ENCODE data around the gene GNAQ. TPM values are rescaled to one million over a fixed set of nuclear protein-coding genes. Genes with fewer than 3 reads are reported as not detected.
A peak's percentile ranks its signal among the peaks of the same experiment; 100 is the strongest.

GNAQ gene
- polyA plus RNA-seq, 1 of the 3 experiments (the other 2 are of a cell fraction): 20.9 TPM

DNA sequence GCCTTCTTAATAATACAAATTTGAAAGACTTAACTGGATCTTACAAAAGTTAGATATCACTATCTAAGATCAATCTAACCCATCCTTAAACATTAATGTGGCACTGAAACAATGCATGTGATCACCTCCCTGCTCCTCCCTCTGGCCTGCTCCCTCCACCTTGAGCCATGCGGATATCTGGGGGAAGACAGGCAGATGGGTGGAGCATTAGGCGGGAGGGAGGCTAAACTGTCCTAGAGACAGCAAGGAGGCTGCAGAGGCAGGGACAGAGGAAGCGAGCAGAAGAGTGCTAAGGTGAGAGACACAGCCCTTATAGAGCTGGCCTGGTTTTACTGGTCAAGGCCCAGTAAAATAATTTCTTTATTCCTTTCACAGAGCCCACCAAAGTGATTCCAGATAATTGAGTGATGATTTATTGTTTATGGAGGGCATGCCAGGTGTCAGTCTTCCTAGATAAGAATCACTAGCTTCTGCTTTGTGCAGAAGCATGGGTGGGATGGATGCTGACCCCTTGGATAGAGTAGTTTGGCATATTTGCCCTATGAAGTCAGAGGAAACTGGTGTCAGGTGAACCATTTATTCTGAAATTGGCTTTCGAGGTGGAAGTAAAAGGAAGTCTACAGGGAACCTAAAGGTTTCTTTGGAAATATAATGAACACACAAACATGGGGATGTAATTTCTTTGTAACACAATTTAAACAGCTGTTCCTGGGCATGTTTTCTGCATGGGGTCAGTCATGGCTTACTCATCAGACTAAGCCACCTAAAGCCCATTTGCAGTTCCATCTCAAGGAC, 188.3 kb downstream of the GNAQ start:
- ChIA-PET CTCF (interaction anchor here (0.8 to 3.1 kb wide), 5 partner anchors 9 to 409 kb away, joined by 3 to 14 read pairs (median 8); no protein-coding TSS in a partner anchor), POLR2A (no interaction called here)
- no peaks in the 10 kb centered on the region for H3K9me3 ChIP-seq
- H3K36me3 ChIP-seq (replicated peaks in 1 of 2; ENCODE audit: control insufficient read depth in 1 of 2, insufficient read depth in 2 of 2, low read length in 1 of 2): no peaks in the 10 kb centered on the region
- no peaks in the 10 kb centered on the region for H3K9me2 ChIP-seq
- H3K4me2 ChIP-seq: no peak overlapping the region
- peaks cover 59% of the 10 kb centered on the region; the same call in 1 of the 2 replicates for H3K79me2 ChIP-seq (ENCODE audit: insufficient read depth)
- H3K27ac ChIP-seq (ENCODE audit: low read depth in 2 of 2, low read length in 1 of 2): no peak overlapping the region
- no peak for DNase-seq
- H4K20me1 ChIP-seq (ENCODE audit: insufficient read depth): no peaks in the 10 kb centered on the region
- no peak for TF ChIP-seq SIN3A (IDR thresholded peaks at IDR 0.05; ENCODE audit: borderline replicate concordance, low read depth, low read length)
- TF ChIP-seq JUND (IDR thresholded peaks at IDR 0.05): no peak
- no peak for TF ChIP-seq TCF12 (IDR thresholded peaks at IDR 0.05)
- H3K4me1 ChIP-seq (ENCODE audit: control insufficient read depth in 1 of 2, insufficient read depth in 2 of 2, low read depth in 1 of 2, low read length in 1 of 2): peaks cover 27 to 56% of the 10 kb centered on the region in 2 experiments
- H3K27me3 ChIP-seq (ENCODE audit: insufficient read depth): no peaks in the 10 kb centered on the region
- 95% methylated on average over 4 of the region's 4 CpGs for WGBS (ENCODE audit: low lambda C conversion rate)
- H3K4me3 ChIP-seq (ENCODE audit: low read depth in 2 of 2, low read length in 1 of 2): no peak overlapping the region
- no peak overlapping the region for H2AFZ ChIP-seq (ENCODE audit: low read depth)
- peaks cover 25% of the 10 kb centered on the region for H3F3A ChIP-seq (replicated peaks; ENCODE audit: insufficient read depth)
- no peak overlapping the region for H3K9ac ChIP-seq

- H3F3A ChIP-seq (replicated peaks; ENCODE audit: insufficient read depth): peaks cover 18% of the 10 kb centered on the region
- ChIA-PET POLR2A (no interaction called here), CTCF (interaction anchor here (1.0 to 3.1 kb wide), 15 partner anchors 9 to 408 kb away, joined by 3 to 14 read pairs (median 5); no protein-coding TSS in a partner anchor)
- H3K27ac ChIP-seq (ENCODE audit: low read depth in 2 of 2, low read length in 1 of 2): peak overlapping the region in 1 of 2 experiments; percentile 50; a peak in 1 of 4 replicates
- H3K27me3 ChIP-seq (ENCODE audit: insufficient read depth): no peaks in the 10 kb centered on the region
- no peak overlapping the region for H3K4me2 ChIP-seq
- 72% methylated on average over 3 of the region's 3 CpGs for WGBS (ENCODE audit: low lambda C conversion rate)
- H3K4me3 ChIP-seq (ENCODE audit: low read depth in 2 of 2, low read length in 1 of 2): no peak overlapping the region
- H4K20me1 ChIP-seq (ENCODE audit: insufficient read depth): no peaks in the 10 kb centered on the region
- no peaks in the 10 kb centered on the region for H3K9me3 ChIP-seq
- H2AFZ ChIP-seq (ENCODE audit: low read depth): no peak overlapping the region
- no peak overlapping the region for H3K9ac ChIP-seq
- H3K79me2 ChIP-seq (ENCODE audit: insufficient read depth): peaks cover 55% of the 10 kb centered on the region; the same call in 1 of the 2 replicates
- peaks cover 17 to 42% of the 10 kb centered on the region in 2 experiments for H3K4me1 ChIP-seq (ENCODE audit: control insufficient read depth in 1 of 2, insufficient read depth in 2 of 2, low read depth in 1 of 2, low read length in 1 of 2)
- no peak for DNase-seq
- TF ChIP-seq, protein P1, sequence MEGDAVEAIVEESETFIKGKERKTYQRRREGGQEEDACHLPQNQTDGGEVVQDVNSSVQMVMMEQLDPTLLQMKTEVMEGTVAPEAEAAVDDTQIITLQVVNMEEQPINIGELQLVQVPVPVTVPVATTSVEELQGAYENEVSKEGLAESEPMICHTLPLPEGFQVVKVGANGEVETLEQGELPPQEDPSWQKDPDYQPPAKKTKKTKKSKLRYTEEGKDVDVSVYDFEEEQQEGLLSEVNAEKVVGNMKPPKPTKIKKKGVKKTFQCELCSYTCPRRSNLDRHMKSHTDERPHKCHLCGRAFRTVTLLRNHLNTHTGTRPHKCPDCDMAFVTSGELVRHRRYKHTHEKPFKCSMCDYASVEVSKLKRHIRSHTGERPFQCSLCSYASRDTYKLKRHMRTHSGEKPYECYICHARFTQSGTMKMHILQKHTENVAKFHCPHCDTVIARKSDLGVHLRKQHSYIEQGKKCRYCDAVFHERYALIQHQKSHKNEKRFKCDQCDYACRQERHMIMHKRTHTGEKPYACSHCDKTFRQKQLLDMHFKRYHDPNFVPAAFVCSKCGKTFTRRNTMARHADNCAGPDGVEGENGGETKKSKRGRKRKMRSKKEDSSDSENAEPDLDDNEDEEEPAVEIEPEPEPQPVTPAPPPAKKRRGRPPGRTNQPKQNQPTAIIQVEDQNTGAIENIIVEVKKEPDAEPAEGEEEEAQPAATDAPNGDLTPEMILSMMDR (IDR thresholded peaks at IDR 0.05): peak; percentile 60
- TF ChIP-seq USF2 (IDR thresholded peaks at IDR 0.05; ENCODE audit: borderline replicate concordance, low read depth, low read length) (no peak), FOSL2 (IDR thresholded peaks at IDR 0.05; ENCODE audit: borderline replicate concordance, low read depth) (no peak), MXI1 (IDR thresholded peaks at IDR 0.05; ENCODE audit: low read depth, low read length) (no peak), RAD21 (IDR thresholded peaks at IDR 0.05; ENCODE audit: low read length) (peak; percentile 41), GABPA (IDR thresholded peaks at IDR 0.05; ENCODE audit: low read depth) (no peak)
- TF ChIP-seq, protein P2, sequence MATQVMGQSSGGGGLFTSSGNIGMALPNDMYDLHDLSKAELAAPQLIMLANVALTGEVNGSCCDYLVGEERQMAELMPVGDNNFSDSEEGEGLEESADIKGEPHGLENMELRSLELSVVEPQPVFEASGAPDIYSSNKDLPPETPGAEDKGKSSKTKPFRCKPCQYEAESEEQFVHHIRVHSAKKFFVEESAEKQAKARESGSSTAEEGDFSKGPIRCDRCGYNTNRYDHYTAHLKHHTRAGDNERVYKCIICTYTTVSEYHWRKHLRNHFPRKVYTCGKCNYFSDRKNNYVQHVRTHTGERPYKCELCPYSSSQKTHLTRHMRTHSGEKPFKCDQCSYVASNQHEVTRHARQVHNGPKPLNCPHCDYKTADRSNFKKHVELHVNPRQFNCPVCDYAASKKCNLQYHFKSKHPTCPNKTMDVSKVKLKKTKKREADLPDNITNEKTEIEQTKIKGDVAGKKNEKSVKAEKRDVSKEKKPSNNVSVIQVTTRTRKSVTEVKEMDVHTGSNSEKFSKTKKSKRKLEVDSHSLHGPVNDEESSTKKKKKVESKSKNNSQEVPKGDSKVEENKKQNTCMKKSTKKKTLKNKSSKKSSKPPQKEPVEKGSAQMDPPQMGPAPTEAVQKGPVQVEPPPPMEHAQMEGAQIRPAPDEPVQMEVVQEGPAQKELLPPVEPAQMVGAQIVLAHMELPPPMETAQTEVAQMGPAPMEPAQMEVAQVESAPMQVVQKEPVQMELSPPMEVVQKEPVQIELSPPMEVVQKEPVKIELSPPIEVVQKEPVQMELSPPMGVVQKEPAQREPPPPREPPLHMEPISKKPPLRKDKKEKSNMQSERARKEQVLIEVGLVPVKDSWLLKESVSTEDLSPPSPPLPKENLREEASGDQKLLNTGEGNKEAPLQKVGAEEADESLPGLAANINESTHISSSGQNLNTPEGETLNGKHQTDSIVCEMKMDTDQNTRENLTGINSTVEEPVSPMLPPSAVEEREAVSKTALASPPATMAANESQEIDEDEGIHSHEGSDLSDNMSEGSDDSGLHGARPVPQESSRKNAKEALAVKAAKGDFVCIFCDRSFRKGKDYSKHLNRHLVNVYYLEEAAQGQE (IDR thresholded peaks at IDR 0.05; ENCODE audit: low read depth, low read length): no peak
- no peaks in the 10 kb centered on the region for H3K9me2 ChIP-seq
- H3K36me3 ChIP-seq (replicated peaks in 1 of 2; ENCODE audit: control insufficient read depth in 1 of 2, insufficient read depth in 2 of 2, low read length in 1 of 2): no peaks in the 10 kb centered on the region
These were observed 189.7 kb downstream of the GNAQ start for GRCh38 chr9:77841739-77842386.

All from SK-N-SH (cell line).